ENCODE measurements around the gene PCP4L1.
"Not testable (repeated sequence)": the region's sequence is repeated elsewhere in the genome, so short reads cannot be mapped to it uniquely, and the experiment has no call there.

PCP4L1 gene

DNA sequence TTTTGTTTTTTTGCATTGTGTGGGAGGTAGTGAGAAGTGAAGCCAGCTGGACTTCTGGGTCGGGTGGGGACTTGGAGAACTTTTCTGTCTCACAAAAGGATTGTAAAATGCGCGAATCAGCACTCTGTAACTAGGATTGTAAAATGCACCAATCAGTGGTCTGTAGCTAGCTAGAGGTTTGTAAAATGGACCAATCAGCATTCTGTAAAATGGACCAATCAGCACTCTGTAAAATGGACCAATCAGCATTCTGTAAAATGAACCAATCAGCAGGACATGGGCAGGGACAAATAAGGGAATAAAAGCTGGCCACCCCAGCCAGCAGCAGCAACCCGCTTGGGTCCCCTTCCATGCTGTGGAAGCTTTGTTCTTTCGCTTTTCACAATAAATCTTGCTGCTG, 8.4 kb upstream of the PCP4L1 start:
- not testable (repeated sequence) for H3K27ac Mint-ChIP-seq; H3K4me3 Mint-ChIP-seq; DNase-seq; H3K9me3 Mint-ChIP-seq; H3K4me1 Mint-ChIP-seq (ENCODE audit: low read depth); H3K27me3 Mint-ChIP-seq; H3K36me3 Mint-ChIP-seq (ENCODE audit: low read depth)

DNA sequence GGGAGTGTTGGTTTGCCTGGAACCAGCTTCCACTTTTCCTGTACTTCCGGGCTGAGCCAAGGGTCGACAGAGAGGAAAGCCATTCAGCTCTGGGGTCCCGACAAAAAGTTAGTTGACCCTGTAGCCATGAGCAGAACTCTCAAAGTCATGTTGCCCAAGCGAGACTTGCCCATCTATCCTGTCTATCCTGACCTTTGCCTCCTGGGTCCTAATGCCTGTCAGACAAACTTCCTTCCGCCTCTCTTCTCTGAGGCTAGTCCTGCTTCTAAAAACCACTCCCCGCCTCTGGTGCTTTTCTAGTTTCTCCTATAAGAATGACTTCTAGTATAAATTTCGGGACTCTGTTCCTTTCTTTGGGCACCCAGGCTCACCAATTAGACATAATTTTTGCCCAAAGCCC, 7.7 kb upstream of the PCP4L1 start:
- no peak overlapping the region for H3K4me3 Mint-ChIP-seq
- H3K27ac Mint-ChIP-seq = no peak overlapping the region

DNA sequence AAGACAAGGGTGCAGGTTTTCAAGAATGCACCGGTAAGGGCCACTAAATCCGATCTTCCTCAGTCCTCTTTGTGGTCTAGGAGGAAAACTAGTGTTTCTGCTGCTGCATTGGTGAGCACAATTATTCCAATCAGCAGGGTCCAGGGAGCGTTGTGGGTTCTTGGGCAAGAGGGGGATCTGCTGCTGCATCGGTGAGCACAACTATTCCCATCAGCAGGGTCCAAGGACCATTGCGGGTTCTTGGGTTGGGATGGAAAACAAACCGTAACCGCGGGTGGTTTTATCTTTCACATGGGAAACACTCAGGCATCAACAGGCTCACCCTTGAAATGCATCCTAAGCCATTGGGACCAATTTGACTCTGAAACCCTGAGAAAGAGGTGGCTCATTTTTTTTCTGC, 7.0 kb upstream of the PCP4L1 start:
- Mint-ChIP-seq H3K9me3 (peaks cover 4% of the 10 kb centered on the region), H3K4me1 (ENCODE audit: low read depth) (no peaks in the 10 kb centered on the region), H3K27ac (no peak overlapping the region), H3K4me3 (no peak overlapping the region), H3K27me3 (no peaks in the 10 kb centered on the region), H3K36me3 (ENCODE audit: low read depth) (no peaks in the 10 kb centered on the region)
- no peak for DNase-seq

More for the DNA sequence above, 7.7 kb upstream of the PCP4L1 start:
- peaks cover 4% of the 10 kb centered on the region for H3K9me3 Mint-ChIP-seq
- no peaks in the 10 kb centered on the region for H3K4me1 Mint-ChIP-seq (ENCODE audit: low read depth)
- no peak for DNase-seq
- no peaks in the 10 kb centered on the region for H3K36me3 Mint-ChIP-seq (ENCODE audit: low read depth)
- no peaks in the 10 kb centered on the region for H3K27me3 Mint-ChIP-seq

DNA sequence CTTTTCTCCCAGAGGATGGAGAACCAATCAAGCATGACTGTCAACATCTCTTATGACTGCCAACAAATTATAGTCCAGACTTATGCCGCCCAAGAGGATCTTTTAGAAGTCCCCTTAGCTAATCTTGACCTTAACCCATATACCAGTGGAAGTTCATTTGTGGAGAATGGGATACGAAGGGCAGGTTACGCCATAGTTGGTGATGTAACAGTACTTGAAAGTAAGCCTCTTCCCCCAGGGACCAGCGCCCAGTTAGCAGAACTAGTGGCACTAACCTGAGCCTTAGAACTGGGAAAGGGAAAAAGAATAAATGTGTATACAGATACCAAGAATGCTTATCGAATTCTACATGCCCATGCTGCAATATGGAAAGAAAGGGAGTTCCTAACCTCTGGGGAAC, 3.2 kb upstream of the PCP4L1 start:
- not testable (repeated sequence) for DNase-seq; H3K27ac Mint-ChIP-seq; H3K4me3 Mint-ChIP-seq; H3K4me1 Mint-ChIP-seq (ENCODE audit: low read depth)
- Mint-ChIP-seq H3K27me3 (peaks cover 37% of the 10 kb centered on the region), H3K36me3 (ENCODE audit: low read depth) (peaks cover 12% of the 10 kb centered on the region), H3K9me3 (peaks cover 12% of the 10 kb centered on the region)

DNA sequence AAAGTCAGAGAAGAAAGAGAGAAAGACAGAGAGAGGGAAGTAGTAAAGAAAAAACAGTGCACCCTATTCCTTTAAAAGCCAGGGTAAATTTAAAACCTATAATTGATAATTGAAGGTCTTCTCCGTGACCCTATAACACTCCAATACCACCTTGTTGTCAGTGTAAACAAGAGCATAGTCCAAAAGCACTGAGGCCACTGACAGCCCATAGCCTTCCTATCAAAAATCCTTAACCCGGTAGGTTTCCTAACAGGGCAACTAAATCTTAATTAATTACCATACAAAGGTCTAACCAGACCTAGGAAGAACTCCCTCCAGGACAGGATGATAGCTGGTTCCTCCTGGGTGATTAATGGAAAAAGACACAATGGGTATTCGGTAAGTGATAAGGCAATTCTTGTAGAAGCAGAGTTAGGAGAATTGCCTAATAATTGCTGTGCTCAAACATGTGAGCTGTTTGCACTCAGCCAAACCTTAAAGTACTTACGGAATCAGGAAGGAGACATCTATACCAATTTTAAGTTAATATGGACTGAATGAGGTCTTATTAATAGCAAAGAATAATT, 2.5 kb upstream of the PCP4L1 start:
- H3K4me3 Mint-ChIP-seq; H3K27ac Mint-ChIP-seq; DNase-seq; H3K4me1 Mint-ChIP-seq (ENCODE audit: low read depth): not testable (repeated sequence)
- peaks cover 12% of the 10 kb centered on the region for H3K9me3 Mint-ChIP-seq
- H3K27me3 Mint-ChIP-seq = peaks cover 45% of the 10 kb centered on the region
- H3K36me3 Mint-ChIP-seq (ENCODE audit: low read depth) = peaks cover 12% of the 10 kb centered on the region

DNA sequence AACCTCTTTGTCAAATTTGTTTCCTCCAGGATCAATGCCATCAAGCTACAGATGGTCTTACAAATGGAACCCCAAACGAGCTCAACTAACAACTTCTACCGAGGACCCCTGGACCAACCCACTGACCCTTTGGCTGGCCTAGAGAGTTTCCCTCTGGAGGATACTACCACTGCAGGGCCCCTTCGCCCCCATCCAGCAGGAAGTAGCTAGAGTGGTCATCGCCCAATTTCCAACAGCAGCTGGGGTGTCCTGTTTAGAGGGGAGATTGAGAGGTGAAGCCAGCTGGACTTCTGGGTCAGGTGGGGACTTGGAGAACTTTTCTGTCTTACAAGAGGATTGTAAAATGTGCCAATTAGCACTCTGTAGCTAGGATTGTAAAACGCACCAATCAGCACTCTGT, 1.4 kb upstream of the PCP4L1 start:
- DNase-seq; H3K4me1 Mint-ChIP-seq (ENCODE audit: low read depth); H3K4me3 Mint-ChIP-seq; H3K27ac Mint-ChIP-seq: not testable (repeated sequence)
- peaks cover 55% of the 10 kb centered on the region for H3K27me3 Mint-ChIP-seq
- H3K9me3 Mint-ChIP-seq = peaks cover 12% of the 10 kb centered on the region
- H3K36me3 Mint-ChIP-seq (ENCODE audit: low read depth) = peaks cover 12% of the 10 kb centered on the region

DNA sequence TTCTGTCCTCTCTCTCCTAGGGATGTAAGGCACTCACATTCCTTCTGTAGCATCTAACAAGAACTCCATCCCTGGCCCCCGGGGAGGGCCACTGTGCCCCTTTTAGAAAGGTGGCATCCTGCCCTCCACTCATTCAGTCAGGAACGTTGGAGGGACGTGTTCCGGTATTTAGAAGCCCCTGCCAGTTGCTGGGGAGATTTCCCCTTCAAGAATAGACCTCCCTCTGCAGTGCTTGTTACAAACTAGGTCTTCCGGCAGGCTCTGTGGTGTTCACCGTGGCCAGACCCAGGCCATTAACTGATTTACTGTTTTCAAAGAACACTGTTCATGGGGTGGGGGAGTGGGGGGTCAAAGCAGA, 779 bp downstream of the PCP4L1 start:
- no peak for DNase-seq
- Mint-ChIP-seq H3K4me1 (ENCODE audit: low read depth) (peaks cover 9% of the 10 kb centered on the region), H3K27ac (no peak overlapping the region), H3K27me3 (peaks cover 58% of the 10 kb centered on the region), H3K4me3 (peak overlapping the region; percentile 42), H3K9me3 (peaks cover 12% of the 10 kb centered on the region), H3K36me3 (ENCODE audit: low read depth) (peaks cover 12% of the 10 kb centered on the region)

DNA sequence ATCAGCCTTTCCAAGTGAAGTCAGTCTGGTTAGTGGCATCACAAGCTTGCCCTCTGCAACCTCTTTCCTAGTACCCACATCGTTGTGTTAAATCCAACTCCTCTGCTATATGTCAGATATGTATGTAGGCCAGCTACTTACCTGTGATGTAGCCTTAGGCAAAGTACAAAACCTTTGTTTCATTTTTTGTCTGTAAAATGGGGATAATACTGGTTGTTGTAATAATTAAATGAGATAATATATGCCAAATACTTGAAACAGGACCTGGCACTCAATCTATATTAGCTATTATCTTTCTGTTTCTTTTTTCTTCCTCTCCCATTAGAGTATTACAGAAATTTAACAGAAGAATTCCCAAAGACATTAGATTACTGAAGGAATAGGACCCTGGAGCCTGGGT, 1.2 kb downstream of the PCP4L1 start:
- peaks cover 9% of the 10 kb centered on the region for H3K4me1 Mint-ChIP-seq (ENCODE audit: low read depth)
- peaks cover 12% of the 10 kb centered on the region for H3K9me3 Mint-ChIP-seq
- H3K4me3 Mint-ChIP-seq = no peak overlapping the region
- no peak overlapping the region for H3K27ac Mint-ChIP-seq
- H3K27me3 Mint-ChIP-seq = peaks cover 61% of the 10 kb centered on the region
- peaks cover 12% of the 10 kb centered on the region for H3K36me3 Mint-ChIP-seq (ENCODE audit: low read depth)
- DNase-seq = no peak

DNA sequence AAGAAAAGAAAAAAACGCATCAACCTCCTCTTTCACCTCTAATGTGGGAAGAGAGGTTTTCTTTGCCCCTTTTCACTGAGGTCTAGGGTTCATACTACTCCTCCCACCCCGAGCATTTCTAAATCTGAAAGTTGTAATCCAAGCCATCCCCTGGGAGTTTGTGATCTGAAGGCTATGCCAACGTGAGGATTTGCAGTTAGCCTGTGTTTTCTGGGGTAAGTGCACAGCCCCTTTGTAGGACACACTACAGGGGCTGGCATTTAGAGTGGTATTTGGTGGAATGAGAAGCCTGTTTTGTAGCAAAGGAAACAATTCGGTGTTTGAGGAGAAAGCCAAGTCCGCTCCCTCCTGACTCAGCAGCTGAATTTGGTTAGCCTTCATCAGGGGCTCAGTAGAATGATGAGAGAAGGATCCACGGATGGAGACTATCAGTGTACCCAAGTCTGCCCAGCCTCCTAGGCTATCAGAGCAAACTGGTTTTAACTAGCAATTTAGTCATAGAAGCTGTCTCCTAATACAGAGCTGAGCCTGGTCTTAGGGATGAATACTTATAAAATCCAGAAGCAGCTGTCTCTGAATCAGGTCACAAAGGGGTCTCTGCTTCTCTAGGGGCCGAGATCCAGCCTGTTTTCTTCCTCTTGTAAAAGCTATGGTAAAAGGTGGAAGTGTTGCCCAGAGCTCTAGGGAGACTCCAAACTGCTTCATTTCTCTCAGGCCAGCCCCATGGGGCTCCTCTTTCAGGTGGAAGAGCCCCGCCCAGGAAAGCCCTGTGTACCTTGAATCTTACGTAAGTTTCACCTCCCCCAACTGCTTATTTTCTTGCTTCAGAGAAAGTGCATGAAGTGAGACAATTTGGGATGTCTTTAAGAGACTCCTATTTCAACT, 2.1 kb downstream of the PCP4L1 start:
- no peak overlapping the region for H3K27ac Mint-ChIP-seq

DNA sequence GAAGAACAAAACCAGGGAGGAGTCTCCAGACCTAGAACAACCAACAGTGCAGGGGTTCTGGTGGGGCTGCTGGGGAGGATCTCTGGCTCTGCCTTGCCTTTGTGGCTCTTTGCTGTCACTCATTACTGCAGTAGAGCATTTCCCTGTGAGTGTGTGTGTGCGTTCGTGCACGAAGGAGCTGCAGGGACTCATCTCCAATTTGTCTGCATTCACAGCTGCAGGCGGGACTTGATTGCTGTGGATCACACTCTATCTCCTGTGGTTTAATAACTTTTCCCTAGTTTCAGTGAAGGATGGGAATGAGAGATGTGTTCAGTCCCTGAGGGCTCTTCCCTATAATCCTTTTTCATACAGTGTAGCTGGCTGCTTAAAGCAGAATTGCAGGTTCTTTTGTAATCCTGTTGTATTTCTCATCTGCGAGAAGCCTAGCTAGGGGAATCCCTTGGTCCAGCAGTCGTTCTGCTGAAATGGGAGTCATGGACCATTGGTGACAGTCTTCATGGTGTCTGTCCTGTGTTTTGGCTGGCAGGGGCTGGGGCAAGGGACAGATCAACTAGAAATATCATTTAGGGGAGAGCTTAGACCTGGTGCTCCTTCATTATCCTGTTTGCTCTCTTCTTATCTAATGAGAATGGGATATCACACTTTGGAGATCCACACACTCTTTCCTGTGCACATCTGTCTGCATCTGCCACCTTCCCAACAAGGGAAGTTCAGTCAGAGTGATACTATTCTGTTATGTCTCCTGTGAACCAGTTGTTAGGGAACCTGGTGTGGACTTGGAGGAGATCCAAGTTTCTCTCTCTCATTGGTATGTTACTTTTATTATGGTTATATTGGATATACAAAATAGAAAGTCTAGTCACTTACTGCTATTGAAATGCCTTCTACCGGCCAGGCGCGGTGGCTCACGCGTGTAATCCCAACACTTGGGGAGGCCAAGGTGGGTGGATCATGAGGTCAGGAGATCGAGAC, 3.0 kb downstream of the PCP4L1 start:
- H3K9me3 Mint-ChIP-seq = peaks cover 12% of the 10 kb centered on the region
- H3K27ac Mint-ChIP-seq = no peak overlapping the region
- H3K27me3 Mint-ChIP-seq = peaks cover 73% of the 10 kb centered on the region

More for the DNA sequence above, 2.1 kb downstream of the PCP4L1 start:
- DNase-seq = no peak
- Mint-ChIP-seq H3K4me3 (no peak overlapping the region), H3K36me3 (ENCODE audit: low read depth) (peaks cover 12% of the 10 kb centered on the region), H3K27me3 (peaks cover 67% of the 10 kb centered on the region), H3K9me3 (peaks cover 12% of the 10 kb centered on the region), H3K4me1 (ENCODE audit: low read depth) (peaks cover 9% of the 10 kb centered on the region)

DNA sequence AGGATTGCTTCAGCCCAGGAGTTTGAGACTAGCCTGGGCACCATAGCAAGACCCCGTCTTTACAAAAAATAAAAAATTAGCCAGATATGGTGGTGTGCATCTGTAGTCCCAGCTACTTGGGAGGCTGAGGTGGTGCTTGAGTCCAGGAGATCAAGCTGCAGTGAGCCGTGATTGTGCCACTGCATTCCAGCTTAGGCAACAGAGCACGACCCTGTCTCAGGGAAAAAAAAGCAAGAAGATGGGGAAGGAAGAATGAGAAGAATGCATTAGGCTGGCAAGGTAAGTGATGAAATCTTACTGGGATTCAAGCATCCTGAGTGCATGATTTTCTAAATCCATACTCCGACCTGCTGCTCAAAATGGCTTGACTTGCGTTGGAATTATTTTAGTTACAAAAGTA, 6.8 kb downstream of the PCP4L1 start:
- H3K4me1 Mint-ChIP-seq (ENCODE audit: low read depth) = no peaks in the 10 kb centered on the region
- H3K27ac Mint-ChIP-seq = no peak overlapping the region
- no peak for DNase-seq
- H3K27me3 Mint-ChIP-seq = peaks cover 39% of the 10 kb centered on the region
- H3K9me3 Mint-ChIP-seq = no peaks in the 10 kb centered on the region
- no peak overlapping the region for H3K4me3 Mint-ChIP-seq
- H3K36me3 Mint-ChIP-seq (ENCODE audit: low read depth) = no peaks in the 10 kb centered on the region

More for the DNA sequence above, 3.0 kb downstream of the PCP4L1 start:
- peaks cover 9% of the 10 kb centered on the region for H3K4me1 Mint-ChIP-seq (ENCODE audit: low read depth)
- no peak for DNase-seq
- H3K36me3 Mint-ChIP-seq (ENCODE audit: low read depth) = peaks cover 12% of the 10 kb centered on the region
- H3K4me3 Mint-ChIP-seq = no peak overlapping the region

DNA sequence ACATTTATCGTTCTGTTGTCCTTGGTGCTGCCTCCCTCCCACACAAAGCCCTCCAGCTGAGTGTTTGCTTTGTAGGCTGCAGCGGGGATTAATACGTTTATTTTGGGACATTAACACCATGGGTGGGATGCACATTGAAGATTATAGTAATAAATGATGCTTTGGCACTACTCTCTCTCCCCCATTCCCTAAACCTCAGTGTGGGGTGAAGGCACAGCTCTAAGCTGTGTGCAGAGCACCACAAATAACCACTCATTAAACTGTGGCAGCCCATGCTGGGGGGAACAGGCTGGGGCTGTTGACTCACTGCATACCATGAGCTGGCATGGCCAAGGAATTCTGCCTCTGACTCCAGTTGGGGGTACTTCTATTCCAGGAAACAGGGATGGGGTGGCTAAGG, 7.7 kb downstream of the PCP4L1 start:
- H3K36me3 Mint-ChIP-seq (ENCODE audit: low read depth) = no peaks in the 10 kb centered on the region
- H3K4me1 Mint-ChIP-seq (ENCODE audit: low read depth) = no peaks in the 10 kb centered on the region
- DNase-seq = no peak

DNA sequence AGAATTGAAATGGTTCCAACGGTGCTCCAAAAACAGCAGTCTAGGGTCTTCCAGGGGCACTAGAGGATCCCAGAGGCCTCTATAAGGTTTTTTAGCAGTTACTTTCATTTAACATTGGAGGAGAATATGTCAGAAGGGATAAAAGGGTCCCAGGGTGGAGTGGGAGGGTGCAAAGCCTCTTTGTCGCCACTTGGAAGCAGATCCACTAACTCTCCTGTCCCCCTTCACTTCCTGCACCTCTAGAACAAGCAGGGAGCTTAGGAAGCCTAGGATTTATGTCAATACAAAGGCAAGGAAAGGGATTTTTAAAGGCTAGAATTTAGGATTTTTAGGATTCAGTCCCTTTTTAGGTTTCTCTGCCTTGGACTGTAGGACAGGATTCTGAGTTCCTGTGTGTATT, 8.3 kb downstream of the PCP4L1 start:
- no peak for DNase-seq
- H3K36me3 Mint-ChIP-seq (ENCODE audit: low read depth) = no peaks in the 10 kb centered on the region
- H3K9me3 Mint-ChIP-seq = no peaks in the 10 kb centered on the region
- no peaks in the 10 kb centered on the region for H3K4me1 Mint-ChIP-seq (ENCODE audit: low read depth)
- peaks cover 26% of the 10 kb centered on the region for H3K27me3 Mint-ChIP-seq
- H3K27ac Mint-ChIP-seq = no peak overlapping the region
- H3K4me3 Mint-ChIP-seq = no peak overlapping the region

More for the DNA sequence above, 7.7 kb downstream of the PCP4L1 start:
- H3K4me3 Mint-ChIP-seq = no peak overlapping the region
- no peak overlapping the region for H3K27ac Mint-ChIP-seq
- H3K27me3 Mint-ChIP-seq = peaks cover 30% of the 10 kb centered on the region
- H3K9me3 Mint-ChIP-seq = no peaks in the 10 kb centered on the region

DNA sequence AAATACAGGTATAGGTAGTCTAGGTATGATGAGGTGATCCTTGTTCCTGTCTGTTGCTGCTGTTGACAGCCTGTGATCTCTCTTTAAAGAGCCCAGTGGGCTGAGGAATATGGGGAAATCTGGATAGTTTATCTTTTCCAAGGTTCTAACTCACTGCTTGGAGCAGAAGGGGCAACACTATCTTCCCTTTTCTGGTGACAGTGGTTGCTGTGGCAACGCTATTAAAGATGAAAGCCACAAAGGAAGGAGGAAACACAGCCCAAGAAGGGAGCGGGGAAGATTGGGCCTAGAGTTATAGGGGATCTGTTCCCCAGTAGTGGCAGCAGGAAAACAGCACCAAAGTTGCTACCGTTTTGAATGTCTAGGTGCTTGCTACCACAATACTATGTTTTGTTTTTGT, 8.8 kb downstream of the PCP4L1 start:
- Mint-ChIP-seq H3K27ac (no peak overlapping the region), H3K27me3 (peaks cover 25% of the 10 kb centered on the region), H3K9me3 (no peaks in the 10 kb centered on the region)

More for the DNA sequence above, 8.8 kb downstream of the PCP4L1 start:
- Mint-ChIP-seq H3K4me1 (ENCODE audit: low read depth) (no peaks in the 10 kb centered on the region), H3K4me3 (no peak overlapping the region), H3K36me3 (ENCODE audit: low read depth) (no peaks in the 10 kb centered on the region)
- no peak for DNase-seq
